GM18498 (cell line): ENCODE measurements around the gene MGAT5B.
"Not testable (repeated sequence)": the region's sequence is repeated elsewhere in the genome, so short reads cannot be mapped to it uniquely, and the experiment has no call there.

Source experiments
- ATAC-seq: cut with Tn5 transposase; IDR thresholded peaks from one replicate; pipeline ENCODE4 v1.9.1; 2021; ENCODE audit warnings: mild to moderate bottlenecking, moderate library complexity; ENCODE audit not compliant: unreplicated experiment

Gene MGAT5B

GRCh38 chr17:76868176-76868668 is at the start of gene MGAT5B:
Gene MGAT5B (plus strand): TSS chr17:76868404. CDS start chr17:76869030, 626 bp downstream.
- peak; percentile 74 for ATAC-seq

- no peak for ATAC-seq
These were observed 48.2 kb upstream of the MGAT5B start for GRCh38 chr17:76820039-76820438.

GRCh38 chr17:76820561-76820960 is 47.6 kb upstream of the MGAT5B start:
- ATAC-seq = no peak

GRCh38 chr17:76822184-76822778 is 45.9 kb upstream of the MGAT5B start:
- no peak for ATAC-seq

- ATAC-seq = no peak
These were observed 44.1 kb upstream of the MGAT5B start for GRCh38 chr17:76824093-76824492.

GRCh38 chr17:76826330-76827068 is 41.7 kb upstream of the MGAT5B start:
- ATAC-seq = no peak

GRCh38 chr17:76827736-76828135 is 40.5 kb upstream of the MGAT5B start:
- ATAC-seq = no peak

GRCh38 chr17:76830987-76831715 is 37.1 kb upstream of the MGAT5B start:
- ATAC-seq = no peak

GRCh38 chr17:76833034-76833644 is 35.1 kb upstream of the MGAT5B start:
- ATAC-seq = no peak

- ATAC-seq = no peak
These were observed 34.5 kb upstream of the MGAT5B start for GRCh38 chr17:76833747-76834146.

GRCh38 chr17:76834870-76835269 is 33.3 kb upstream of the MGAT5B start:
- ATAC-seq = no peak

GRCh38 chr17:76840443-76840767 is 27.8 kb upstream of the MGAT5B start:
- ATAC-seq = no peak

- no peak for ATAC-seq
These were observed 27.1 kb upstream of the MGAT5B start for GRCh38 chr17:76840884-76841775.

GRCh38 chr17:76841776-76842405 is 26.3 kb upstream of the MGAT5B start:
- ATAC-seq = no peak

- not testable (repeated sequence) for ATAC-seq
These were observed 25.1 kb upstream of the MGAT5B start for GRCh38 chr17:76843068-76843467.

- ATAC-seq = no peak
These were observed 24.3 kb upstream of the MGAT5B start for GRCh38 chr17:76843703-76844484.

GRCh38 chr17:76844485-76844829 is 23.7 kb upstream of the MGAT5B start:
- no peak for ATAC-seq

- no peak for ATAC-seq
These were observed 23.4 kb upstream of the MGAT5B start for GRCh38 chr17:76844846-76845245.

- no peak for ATAC-seq
These were observed 22.6 kb upstream of the MGAT5B start for GRCh38 chr17:76845541-76846017.
